Dedifferentiated amniotic fluid mesenchymal stem cell (primary cell): Measurements from ENCODE around the gene LURAP1L.

ENCODE experiments used
- DNase-seq: peaks from one replicate; pipeline ENCODE4 v3.0.0-alpha.2; 2016; ENCODE audit errors: extremely low spot score

LURAP1L gene, protein sequence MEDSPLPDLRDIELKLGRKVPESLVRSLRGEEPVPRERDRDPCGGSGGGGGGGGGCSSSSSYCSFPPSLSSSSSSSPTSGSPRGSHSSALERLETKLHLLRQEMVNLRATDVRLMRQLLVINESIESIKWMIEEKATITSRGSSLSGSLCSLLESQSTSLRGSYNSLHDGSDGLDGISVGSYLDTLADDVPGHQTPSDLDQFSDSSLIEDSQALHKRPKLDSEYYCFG

DNA sequence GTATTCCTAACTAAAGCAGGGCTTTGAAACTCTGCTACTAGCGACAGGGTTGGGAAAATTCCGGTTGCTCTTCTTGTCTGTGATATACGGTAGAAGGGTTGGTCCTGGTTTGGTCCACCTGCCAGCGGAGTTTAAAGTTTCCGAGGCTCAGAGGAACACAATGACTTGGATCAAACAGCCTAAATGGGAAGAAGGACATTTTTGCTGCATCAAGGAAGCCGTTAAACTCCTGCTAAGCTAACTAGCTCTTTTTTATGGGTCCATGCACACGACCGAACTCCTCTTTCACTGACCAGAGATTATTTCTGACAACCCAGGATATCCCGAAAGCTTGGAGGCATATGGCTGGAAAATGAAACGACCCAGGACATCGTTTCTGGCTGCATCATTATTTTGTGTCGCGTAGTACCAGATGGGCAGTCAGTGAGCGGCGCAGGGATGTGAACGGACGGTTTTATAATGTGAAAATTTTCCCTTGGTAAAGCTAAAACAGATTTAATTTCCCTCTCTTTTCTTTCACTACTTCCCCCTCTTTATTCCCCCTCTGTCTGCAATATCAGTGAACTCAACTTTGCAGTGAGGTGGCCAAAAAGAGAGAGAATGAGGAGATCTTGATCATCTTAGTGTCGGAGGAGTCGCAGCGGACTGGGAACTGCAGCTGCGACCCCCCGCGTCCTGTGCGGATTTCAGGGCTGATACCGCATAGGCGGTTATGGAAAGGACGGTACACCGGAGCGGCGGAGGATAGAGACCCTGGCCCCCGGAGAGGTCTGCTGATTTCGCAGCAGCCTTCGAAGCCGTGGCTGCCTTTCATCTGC lies at the start of gene LURAP1L:
TSS of gene LURAP1L (plus strand) at position 160 of the 818 bp plus-strand sequence. CDS start 696 bp downstream, outside the sequence.
- peak; percentile 74 for DNase-seq

GRCh38 chr9:12726795-12727194 lies 48.0 kb upstream of the LURAP1L start:
- DNase-seq: no peak

DNA sequence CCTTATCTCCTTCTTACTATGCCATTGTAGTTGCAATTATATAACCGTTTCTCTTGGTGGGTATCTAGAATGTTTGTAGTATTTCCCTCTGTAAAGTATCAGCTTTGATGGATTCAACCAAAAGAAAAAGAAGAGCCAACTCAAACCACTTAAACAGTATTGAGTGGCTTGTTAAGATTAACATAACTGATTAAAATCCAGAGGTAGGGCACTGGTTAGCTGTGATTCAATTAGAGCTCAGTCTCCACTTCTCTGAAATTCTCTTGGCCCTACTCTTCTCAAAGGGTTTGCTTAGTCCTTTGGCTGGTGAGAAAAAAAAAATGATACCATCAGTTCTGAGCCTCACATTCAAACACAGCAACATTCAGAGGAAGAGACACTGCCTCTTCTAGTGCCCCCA lies 44.6 kb upstream of the LURAP1L start:
- no peak for DNase-seq

GRCh38 chr9:12730927-12731326 lies 43.9 kb upstream of the LURAP1L start:
- no peak for DNase-seq

DNA sequence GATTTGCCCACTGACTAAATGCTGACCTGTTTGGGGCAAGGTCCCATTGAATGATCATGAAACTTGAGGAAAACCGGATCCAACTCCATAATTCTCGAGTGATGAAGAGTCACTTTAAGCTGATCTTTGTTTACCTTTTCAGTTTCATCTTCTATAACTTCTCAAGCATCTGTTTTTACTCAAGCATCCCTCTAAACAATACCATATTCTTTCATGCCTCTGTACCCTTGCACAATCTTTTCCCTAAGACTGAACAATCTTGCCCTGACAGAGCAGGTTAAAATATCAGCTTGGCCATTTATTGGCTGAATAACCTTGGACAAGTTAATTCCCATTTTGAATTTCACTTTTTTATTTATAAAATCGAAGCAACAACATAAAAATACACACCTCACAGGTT lies 41.8 kb upstream of the LURAP1L start:
- no peak for DNase-seq

DNA sequence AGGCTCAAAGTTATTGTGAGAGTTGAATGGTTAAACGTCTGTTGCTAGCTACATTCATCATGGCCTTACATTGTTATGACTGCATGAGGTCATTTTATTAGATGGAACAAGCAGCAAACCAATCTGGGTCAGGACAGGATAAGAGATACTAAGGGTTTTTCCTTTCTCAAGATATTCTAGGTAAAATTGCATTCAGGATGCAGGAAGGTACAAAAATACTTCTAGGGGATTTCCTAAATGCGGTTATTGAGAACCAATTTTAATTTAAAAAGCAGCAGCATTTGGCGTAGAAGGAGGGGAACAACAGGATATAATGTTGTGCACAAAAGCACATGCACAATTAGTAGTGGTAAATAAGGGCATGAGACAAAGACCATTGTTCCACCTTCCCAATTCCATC lies 39.2 kb upstream of the LURAP1L start:
- DNase-seq: no peak

GRCh38 chr9:12737871-12738270 lies 36.9 kb upstream of the LURAP1L start:
- no peak for DNase-seq

DNA sequence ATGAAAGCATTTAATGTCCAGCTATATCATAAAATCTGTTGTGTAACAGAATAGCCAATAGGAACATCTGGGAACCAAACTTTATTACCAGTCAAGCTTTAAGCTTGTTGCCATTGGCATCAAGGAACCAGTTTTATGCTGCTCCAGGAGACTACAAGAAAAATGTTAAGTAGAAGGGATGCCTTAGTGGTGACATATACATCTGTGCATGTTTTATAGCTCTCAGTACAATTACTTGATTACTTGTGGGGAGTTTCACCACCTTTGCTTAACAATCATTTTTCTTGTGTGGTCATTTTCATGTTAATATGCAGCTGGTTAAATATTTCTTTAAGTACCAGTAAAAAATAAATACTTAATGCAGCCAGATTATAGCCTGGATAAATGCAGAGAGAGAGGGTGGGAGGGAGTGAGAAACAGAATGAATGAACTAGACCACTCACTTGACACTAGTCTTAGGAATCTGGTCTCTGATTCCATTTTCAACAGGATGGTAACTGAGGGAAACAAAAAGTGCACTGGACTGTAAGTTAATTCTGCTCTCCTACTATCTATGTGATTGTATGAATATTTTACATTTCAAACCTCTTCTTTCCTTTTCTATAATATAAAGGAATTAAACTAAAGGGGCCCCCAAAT lies 35.7 kb upstream of the LURAP1L start:
- peak; percentile 55 for DNase-seq

- peak; percentile 51 for DNase-seq
Observed at GRCh38 chr9:12740845-12741244, 34.0 kb upstream of the LURAP1L start.

DNA sequence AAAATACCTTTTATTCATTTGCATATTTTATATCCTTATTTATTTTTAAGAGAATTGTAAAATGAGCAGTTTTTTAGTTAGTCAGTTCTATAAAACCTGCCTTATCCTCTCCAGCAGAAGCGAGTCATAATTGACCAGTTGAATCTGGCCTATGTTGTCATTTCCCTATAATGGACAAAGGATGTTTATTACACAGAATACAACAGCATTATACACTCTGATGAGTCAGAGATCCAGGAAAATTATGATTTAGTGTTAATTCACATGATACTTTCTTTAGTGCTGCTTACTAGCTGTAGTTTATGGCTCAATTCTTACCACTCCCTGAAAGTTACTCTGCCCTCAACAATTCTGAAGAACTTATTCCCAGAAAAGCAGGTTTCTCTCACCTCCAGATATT lies 26.8 kb upstream of the LURAP1L start:
- no peak for DNase-seq

DNA sequence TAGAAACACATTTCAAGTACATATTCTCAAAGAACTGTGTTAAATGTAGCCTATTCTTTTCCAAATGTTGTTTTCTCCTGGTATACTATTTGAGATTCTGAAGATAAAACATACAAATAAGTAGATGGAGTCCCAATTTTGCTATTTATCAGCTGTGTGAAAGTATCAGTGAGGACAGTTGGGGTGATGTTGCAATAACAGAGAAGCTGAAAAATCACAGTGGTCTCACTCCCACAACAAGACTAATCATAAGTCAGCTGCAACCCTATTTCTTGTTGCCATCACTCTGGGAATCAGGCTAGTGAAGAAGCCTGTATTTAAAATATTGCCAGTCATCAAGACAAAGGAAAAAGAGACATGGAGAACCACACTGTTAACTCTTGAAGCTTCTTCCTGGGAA lies 25.9 kb upstream of the LURAP1L start:
- no peak for DNase-seq

DNA sequence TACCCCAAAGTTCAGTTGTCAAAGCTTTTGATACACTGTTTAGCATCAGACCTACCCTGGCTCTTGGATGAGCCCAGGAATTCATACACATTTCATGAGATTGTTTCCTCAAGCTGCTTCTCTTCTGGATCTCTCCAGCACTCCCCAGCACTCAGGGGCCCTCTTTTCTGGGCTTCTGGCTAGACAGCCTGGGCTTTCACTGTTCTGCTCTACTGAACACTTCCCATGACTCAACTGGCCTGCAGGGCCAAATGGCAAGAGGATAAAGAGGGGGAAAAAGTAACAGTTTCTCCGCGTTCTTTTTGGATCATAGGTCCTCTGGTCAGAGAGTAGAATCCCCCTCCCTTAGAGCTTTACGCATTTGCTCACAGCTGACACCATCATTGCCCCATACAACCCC lies 20.9 kb upstream of the LURAP1L start:
- no peak for DNase-seq

DNA sequence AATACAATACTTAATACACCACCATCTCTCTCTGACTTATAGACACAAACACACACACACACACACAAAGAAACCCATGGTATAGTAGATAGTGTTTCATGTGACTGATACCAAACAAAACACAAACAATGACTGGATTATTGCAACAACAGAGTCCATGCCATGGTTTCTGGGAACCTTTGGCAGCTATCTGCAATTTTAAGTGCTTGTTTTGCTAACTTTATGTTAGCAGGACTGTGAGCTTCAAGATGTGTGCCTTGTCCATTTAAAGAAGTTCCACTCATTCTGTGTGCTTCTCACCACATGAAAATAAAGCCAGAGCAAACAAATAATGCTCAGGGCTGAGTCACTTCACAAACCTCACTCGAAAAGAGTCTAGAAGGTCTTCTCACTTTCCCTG lies 15.1 kb upstream of the LURAP1L start:
- peak; percentile 45 for DNase-seq

- DNase-seq: no peak
Observed at GRCh38 chr9:12760758-12761157, 14.1 kb upstream of the LURAP1L start.

- DNase-seq: no peak
Observed at GRCh38 chr9:12764150-12764549, 10.7 kb upstream of the LURAP1L start.

- DNase-seq: no peak
Observed at GRCh38 chr9:12765088-12765798, 9.6 kb upstream of the LURAP1L start.

DNA sequence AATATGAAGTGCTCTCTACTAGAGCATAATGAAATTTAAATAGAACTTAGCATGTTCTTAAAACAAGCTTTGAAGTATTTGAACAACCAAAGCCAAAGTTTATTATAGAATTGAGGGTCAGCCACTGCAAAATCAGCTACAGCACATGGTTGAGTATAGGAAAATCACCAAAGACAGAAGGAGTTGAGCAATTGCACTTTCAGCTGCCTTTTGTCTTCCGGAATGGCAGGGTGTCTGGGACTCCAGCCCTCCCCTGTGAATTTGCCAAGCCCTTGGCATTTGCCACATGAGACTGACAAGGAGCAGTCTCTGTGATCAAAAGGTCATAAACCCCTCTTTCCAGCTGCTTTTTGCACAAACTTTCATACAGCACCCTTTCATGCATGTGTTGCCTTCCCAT lies 8.5 kb upstream of the LURAP1L start:
- DNase-seq: no peak

GRCh38 chr9:12770261-12770660 lies 4.6 kb upstream of the LURAP1L start:
- DNase-seq: no peak

GRCh38 chr9:12771891-12772290 lies 2.9 kb upstream of the LURAP1L start:
- peak; percentile 20 for DNase-seq

GRCh38 chr9:12773562-12773961 lies 1.3 kb upstream of the LURAP1L start:
- peak; percentile 77 for DNase-seq

- peak; percentile 23 for DNase-seq
Observed at GRCh38 chr9:12775679-12776512, 1.1 kb downstream of the LURAP1L start.
